ENCODE measurements around the gene RASSF6. TPM values are rescaled to one million over a fixed set of nuclear protein-coding genes. Genes with fewer than 3 reads are reported as not detected.

RASSF6 gene
- total RNA-seq, 3 donors from 2014 or later (not counting 1 experiment from before 2014, with no cell fraction given): 0.08 TPM; not detected in 2

- Mint-ChIP-seq H3K27ac (no peak overlapping the region), H3K4me3 (no peak overlapping the region), H3K4me1 (no peaks in the 10 kb centered on the region), H3K9me3 (peaks cover 2 to 12% of the 10 kb centered on the region in 2 donors), H3K27me3 (ENCODE audit: low read depth in 2 of 2) (no peaks in the 10 kb centered on the region), H3K36me3 (no peaks in the 10 kb centered on the region)
- no peaks in the 10 kb centered on the region for H3K27me3 ChIP-seq (ENCODE audit: control insufficient read depth, insufficient read depth, low read length)
- no peaks in the 10 kb centered on the region for H3K9me3 ChIP-seq (ENCODE audit: control insufficient read depth, insufficient read depth, low read length)
- no peak overlapping the region for H3K27ac ChIP-seq (ENCODE audit: low read length)
- ATAC-seq: no peak
- no peak overlapping the region for H3K4me3 ChIP-seq (ENCODE audit: low read length)
- DNase-seq: no peak
- intact Hi-C loops (cut with micrococcal nuclease): no loop called here
- H3K4me1 ChIP-seq (ENCODE audit: control insufficient read depth, insufficient read depth, low read length): no peaks in the 10 kb centered on the region
- H3K36me3 ChIP-seq (ENCODE audit: control insufficient read depth, insufficient read depth, low read length): no peaks in the 10 kb centered on the region
- TF ChIP-seq CTCF (IDR thresholded peaks at IDR 0.05): no peak
- WGBS (ENCODE audit: insufficient coverage): 89% methylated on average over 2 of the region's 2 CpGs
These were observed 7.1 kb downstream of the RASSF6 start for GRCh38 chr4:73613130-73613529.

- Histone ChIP-seq H3K4me1 (ENCODE audit: control insufficient read depth, insufficient read depth, low read length) (no peaks in the 10 kb centered on the region), H3K36me3 (ENCODE audit: control insufficient read depth, insufficient read depth, low read length) (no peaks in the 10 kb centered on the region), H3K9me3 (ENCODE audit: control insufficient read depth, insufficient read depth, low read length) (no peaks in the 10 kb centered on the region), H3K27ac (ENCODE audit: low read length) (no peak overlapping the region), H3K4me3 (ENCODE audit: low read length) (no peak overlapping the region), H3K27me3 (ENCODE audit: control insufficient read depth, insufficient read depth, low read length) (no peaks in the 10 kb centered on the region)
- no peaks in the 10 kb centered on the region for H3K36me3 Mint-ChIP-seq
- intact Hi-C loops (cut with micrococcal nuclease): no loop called here
- no peak for ATAC-seq
- H3K9me3 Mint-ChIP-seq: peaks cover 2 to 15% of the 10 kb centered on the region in 2 donors
- H3K4me3 Mint-ChIP-seq: no peak overlapping the region
- no peaks in the 10 kb centered on the region for H3K27me3 Mint-ChIP-seq (ENCODE audit: low read depth in 2 of 2)
- TF ChIP-seq CTCF (IDR thresholded peaks at IDR 0.05): no peak
- no peak overlapping the region for H3K27ac Mint-ChIP-seq
- no peaks in the 10 kb centered on the region for H3K4me1 Mint-ChIP-seq
- DNase-seq: no peak
These were observed 8.2 kb downstream of the RASSF6 start for GRCh38 chr4:73612032-73612431.

GRCh38 chr4:73609706-73610105, 10.5 kb downstream of the RASSF6 start:
- no peak for ATAC-seq

More at GRCh38 chr4:73609706-73610105, 10.5 kb downstream of the RASSF6 start:
- peaks cover 2 to 11% of the 10 kb centered on the region in 2 donors for H3K9me3 Mint-ChIP-seq
- DNase-seq: no peak
- no peak for TF ChIP-seq CTCF (IDR thresholded peaks at IDR 0.05)
- no peaks in the 10 kb centered on the region for H3K36me3 Mint-ChIP-seq
- Histone ChIP-seq H3K4me1 (ENCODE audit: control insufficient read depth, insufficient read depth, low read length) (no peaks in the 10 kb centered on the region), H3K9me3 (ENCODE audit: control insufficient read depth, insufficient read depth, low read length) (no peaks in the 10 kb centered on the region), H3K27ac (ENCODE audit: low read length) (no peak overlapping the region), H3K36me3 (ENCODE audit: control insufficient read depth, insufficient read depth, low read length) (no peaks in the 10 kb centered on the region), H3K27me3 (ENCODE audit: control insufficient read depth, insufficient read depth, low read length) (no peaks in the 10 kb centered on the region), H3K4me3 (ENCODE audit: low read length) (no peak overlapping the region)
- H3K27ac Mint-ChIP-seq: no peak overlapping the region
- no peak overlapping the region for H3K4me3 Mint-ChIP-seq
- WGBS (ENCODE audit: insufficient coverage): 92% methylated on average over 1 of the region's 1 CpG
- no peaks in the 10 kb centered on the region for H3K4me1 Mint-ChIP-seq
- intact Hi-C loops (cut with micrococcal nuclease): no loop called here
- H3K27me3 Mint-ChIP-seq (ENCODE audit: low read depth in 2 of 2): no peaks in the 10 kb centered on the region

Measured in natural killer cell (primary cell).